AG20443 (cell line): ENCODE data around the gene RNF44.

Experiments used
- DNase-seq: peaks from one replicate; pipeline ENCODE4 v3.0.0; 2012; ENCODE audit warnings: low spot score, mixed read lengths

Gene RNF44

DNA sequence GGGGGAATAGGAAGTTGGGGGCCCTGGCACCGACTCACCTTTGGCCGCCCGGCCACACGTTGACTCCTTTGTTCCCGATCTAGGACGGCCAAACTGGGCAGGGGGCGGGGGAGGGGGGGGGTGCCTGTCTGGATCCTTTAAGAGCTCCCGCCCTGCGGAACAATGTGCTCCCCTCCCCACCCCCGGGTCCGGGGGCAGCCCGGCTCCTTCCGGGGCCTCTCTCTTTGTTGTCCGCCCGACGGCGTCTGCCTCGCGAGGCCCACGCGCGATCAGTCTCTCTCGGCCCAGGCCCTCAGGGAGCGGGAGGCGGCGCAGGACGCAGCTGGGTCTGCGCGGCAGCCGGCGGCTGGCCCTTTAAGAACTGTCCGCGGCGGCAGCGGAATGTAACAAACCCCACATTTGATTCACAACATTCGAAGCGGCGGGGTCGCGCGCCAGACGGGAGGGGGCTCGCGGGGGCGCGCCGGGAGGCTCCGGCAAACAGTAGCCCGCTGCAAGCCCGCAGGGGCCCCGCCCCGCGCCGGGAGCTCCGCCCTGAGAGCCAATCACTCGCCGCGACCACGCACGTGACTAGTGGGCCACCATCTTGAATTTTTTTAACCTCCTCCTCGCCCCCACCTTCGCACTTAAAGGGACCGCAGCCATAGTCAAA is at the start of gene RNF44:
TSS of gene RNF44 (minus strand) at position 501 of the 652 bp plus-strand sequence. CDS start 4,930 bp downstream, outside the sequence.
- DNase-seq: peak; percentile 97

DNA sequence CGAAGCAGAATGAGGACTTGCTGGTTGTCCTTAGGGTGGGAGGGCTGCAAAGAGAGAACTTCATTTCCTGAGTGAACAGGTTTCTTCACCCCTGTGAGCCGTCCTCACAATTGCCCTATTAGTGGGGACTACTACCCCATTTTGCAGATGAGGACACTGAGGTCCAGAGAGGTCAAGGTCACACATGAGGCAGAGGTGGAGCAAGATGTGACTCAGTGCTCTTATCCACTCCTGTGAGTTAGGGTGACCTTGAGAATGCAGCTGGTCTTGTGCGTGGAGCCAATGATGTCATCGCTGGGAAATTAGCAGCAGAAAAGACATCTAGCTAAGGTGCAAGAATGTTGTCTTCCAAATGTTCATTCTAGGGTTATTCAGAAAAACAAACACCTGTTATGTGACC is 45.9 kb upstream of the RNF44 start:
- no peak for DNase-seq

DNA sequence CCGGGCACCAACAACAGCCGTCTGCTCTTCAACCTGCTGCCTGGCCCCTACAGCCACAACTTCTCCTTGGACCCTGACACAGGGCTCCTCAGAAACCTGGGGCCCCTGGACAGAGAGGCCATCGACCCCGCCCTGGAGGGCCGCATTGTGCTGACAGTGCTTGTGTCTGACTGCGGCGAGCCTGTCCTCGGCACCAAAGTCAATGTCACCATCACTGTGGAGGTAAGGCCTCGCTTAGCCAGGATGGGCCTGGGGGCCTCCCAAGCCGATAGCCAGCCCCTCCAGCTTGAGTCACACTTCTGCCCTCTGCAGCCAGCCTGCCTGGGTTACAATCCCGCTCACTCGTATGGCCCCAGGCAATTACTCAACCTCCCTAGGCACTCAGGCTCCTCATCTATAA is 44.2 kb upstream of the RNF44 start:
- DNase-seq: no peak

DNA sequence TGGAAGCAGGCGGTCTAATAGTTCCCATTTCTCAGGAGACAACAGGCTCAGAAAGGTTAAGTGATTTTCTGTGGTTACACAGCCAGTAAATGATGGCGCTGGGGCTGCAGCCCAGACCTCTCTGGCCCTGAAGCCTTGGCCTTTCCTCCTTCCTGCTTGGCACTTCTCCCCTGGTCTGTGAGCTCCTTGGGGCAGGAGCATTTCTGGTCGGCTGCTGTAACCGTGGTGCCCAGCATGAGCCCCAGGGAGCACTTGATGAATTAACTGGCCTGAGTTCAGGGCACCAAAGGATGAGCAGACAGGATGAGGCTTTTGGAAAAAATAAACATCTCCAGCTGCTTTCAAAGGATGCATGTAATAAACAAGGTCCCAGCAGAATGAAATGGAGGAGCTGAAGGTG is 42.1 kb upstream of the RNF44 start:
- DNase-seq: no peak

DNA sequence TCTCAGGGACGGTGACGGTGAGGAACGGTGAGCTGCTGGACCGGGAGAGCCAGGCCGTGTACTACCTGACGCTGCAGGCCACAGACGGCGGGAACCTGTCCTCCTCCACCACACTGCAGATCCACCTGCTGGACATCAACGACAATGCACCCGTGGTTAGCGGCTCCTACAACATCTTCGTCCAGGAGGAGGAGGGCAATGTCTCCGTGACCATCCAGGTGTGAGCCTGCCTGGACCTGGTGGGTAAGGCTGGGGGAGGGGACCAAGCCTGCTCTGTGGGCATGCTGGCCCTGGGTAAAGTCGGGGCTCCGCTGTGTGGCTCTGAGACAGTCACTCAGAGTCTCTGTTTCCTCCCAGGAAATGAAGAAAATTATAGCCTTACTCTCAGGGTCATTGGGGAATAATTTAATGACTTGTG is 41.2 kb upstream of the RNF44 start:
- DNase-seq: peak; percentile 59

DNA sequence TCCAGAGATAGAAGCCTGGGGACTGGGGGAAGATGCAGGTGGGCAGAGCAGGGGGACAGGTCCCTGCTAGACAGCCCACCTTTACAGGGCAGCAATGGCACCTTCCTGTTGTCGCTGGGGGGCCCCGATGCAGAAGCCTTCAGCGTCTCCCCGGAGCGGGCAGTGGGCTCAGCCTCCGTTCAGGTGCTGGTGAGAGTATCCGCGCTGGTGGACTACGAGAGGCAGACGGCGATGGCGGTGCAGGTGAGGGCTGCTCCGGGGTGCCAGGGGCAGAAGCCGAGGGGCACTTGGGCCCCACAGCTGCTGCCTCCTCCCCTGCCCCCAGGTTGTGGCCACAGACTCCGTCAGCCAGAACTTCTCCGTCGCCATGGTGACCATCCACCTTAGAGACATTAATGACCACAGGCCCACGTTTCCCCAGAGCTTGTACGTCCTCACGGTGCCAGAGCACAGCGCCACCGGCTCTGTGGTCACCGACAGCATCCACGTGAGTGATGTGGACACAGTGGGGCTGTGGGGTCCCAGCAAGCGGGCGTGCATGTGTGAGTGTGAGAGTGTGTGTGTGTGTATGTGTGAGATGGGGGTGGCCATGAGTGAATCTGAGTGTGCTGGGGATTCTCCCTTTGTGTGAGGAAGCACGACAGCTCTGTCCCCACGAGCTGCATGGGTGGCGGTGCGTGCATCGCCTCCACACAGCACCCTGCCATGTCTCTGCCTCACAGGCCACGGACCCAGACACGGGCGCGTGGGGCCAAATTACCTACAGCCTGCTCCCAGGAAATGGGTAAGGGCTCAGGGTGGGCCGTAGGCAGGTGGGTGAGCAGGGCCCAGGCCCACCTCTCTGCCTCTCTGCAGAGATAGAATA is 40.3 kb upstream of the RNF44 start:
- no peak for DNase-seq

DNA sequence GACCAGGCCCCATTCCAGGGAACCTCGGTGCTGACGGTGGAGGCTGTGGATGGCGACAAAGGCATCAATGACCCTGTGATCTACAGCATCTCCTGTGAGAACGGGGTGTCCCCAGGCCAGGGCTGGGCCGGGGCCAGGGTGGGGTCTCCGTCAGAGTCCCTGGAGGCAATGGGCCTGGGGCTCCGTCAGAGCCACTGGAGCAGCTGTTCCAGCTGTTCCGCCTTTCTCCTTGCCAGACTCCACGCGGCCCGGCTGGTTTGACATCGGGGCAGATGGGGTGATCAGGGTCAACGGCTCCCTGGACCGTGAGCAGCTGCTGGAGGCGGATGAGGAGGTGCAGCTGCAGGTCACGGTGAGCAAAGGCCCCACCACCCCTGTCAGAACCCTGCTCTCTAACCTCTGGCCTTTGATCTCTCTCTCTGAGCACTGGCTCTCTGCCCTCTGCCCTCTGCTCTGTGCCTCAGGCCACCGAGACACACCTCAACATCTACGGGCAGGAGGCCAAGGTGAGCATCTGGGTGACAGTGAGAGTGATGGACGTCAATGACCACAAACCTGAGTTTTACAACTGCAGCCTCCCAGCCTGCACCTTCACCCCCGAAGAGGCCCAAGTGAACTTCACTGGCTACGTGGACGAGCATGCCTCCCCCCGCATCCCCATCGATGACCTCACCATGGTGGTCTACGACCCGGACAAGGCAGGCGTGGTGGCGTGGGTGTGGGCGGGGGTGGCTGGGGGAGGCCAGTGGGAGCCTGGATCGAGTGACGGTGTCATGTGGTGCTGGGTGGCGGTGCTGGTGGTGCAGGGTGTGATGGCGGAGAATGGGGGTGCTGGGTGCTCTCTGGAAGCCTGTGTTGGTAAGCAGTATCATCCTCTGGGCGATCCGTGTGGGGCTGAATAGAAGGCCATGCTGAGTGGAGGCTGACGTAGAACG is 38.6 kb upstream of the RNF44 start:
- DNase-seq: no peak

DNA sequence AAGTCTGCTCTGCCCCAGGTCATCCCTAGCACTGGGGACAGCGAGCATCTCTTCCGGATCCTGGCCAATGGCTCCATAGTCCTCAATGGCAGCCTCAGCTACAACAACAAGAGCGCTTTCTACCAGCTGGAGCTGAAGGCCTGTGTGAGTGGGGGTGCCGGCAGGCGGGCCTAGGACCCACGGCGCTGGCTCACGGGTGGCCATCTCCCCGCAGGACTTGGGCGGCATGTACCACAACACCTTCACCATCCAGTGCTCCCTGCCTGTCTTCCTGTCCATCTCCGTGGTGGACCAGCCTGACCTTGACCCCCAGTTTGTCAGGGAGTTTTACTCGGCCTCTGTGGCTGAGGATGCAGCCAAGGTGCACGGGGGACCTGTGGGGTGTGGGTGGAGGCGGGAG is 37.9 kb upstream of the RNF44 start:
- no peak for DNase-seq

DNA sequence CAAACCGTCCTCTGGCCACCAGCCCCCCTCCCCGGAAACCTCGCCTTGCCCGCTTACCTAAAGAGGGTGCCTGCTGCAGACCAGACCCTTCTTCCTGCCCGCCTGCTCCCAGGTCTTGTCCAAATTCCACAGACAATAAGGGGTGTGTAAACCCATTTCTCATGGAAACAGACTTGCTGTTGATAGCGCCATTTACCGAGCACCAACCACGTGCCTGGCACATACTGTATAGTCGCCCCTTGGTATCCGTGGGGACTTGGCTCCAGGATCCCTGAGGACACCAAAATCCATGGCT is 37.0 kb upstream of the RNF44 start:
- DNase-seq: no peak

DNA sequence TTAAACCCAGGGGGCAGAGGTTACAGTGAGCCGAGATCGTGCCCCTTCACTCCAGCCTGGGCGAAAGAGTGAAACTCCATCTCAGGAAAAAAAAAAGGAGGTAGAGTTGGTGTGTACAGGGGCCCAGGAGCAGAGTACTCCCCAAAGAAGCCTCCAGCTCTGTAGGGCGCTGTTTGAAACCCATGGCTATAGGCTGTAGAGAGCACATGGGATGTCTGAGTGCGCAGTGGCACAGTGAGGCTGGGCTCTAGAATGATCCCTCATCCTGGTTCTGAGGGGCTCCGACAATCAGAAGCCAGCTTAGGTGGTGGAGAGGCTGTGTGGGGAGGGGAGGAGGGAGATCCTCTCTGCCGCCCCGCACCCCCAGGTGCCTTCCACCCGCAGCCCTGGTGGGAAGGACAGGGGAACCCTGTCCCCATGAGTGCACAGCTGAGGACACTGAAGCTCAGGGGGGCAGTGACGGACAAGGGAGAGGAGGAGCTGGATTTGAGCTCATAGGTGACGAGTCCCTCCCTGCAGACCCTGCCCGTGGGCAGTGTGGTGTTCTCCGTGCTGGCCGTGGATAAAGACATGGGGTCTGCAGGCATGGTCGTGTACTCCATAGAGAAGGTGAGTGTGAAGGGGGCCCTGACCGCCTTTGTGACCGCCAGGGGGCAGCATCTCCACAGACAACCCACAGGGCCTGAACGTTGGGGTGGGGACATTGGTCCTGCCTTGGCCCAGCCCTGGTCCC is 36.5 kb upstream of the RNF44 start:
- peak; percentile 84 for DNase-seq

DNA sequence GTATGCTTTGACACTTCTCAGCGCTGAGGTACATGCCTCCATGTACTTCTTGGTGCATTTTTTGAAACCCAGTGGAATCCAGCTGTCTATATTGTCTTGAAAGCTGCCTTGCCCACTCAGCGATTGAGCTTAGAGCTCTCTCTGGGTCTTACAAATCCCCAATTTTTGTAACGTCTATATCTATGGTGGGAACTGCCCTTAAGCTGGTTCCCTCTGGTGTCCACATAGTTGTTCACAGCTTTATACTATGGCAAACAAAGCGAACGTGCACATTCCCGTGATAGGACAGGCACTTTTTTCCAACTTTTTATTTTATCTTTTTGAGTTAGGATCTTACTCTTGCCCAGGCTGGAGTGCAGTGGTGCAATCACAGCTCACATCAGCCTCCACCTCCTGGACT is 32.8 kb upstream of the RNF44 start:
- no peak for DNase-seq

DNA sequence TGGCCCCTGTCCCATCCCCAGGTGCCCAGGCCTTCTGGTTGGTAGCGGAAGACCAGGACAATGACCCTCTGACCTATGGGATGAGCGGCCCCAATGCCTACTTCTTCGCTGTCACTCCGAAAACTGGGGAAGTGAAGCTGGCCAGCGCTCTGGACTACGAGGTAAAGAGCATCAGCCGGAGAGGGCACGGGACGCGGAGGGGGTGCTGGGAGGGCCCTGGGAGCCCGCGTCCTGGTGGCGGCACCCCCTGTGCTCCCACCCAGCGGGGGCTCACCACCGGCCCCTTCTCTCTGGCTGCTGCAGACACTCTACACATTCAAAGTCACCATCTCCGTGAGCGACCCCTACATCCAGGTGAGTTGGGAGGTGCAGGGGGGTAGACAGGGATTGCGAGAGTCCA is 31.5 kb upstream of the RNF44 start:
- no peak for DNase-seq

DNA sequence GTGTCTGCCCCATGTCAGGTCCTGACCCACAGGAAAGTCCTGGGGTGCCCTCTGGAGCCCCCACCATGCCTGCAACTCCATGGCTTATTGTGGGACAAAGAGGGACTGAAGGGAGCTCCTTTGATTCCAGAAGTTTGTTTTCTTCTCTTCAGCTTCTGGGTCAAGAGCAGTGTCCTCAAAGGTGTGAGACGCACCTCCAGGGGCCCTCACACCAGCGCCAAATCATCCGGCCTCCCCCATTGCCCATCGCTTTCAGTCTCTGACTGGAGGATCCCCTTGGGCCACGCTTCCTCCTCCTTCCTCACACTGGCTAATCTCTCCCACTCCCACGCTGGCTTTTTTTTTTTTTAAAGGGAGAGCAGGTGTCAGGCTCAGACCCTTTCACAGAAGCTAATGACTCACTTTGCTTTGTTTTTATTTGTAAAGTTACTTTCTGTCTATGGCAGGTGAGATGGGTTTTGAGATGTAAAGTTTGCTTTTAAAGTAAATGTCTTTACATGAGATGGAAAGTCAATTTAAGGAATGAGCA is 28.6 kb upstream of the RNF44 start:
- no peak for DNase-seq

DNA sequence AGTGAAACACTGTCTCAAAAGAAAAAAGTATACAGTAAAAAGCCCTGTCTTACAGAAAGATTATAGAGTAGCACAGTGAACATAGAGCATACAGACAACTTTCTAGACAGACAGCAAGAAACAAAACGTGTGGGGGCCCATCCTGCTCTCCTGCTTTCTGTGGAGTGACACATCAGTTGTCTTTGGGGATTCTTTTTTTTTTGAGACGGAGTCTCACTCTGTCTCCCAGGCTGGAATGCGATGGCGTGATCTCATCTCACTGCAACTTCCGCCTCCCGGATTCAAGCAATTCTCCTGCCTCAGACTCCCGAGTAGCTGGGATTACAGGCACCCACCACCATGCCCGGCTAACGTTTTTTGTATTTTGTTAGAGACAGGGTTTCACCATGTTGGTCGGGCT is 26.8 kb upstream of the RNF44 start:
- DNase-seq: no peak

DNA sequence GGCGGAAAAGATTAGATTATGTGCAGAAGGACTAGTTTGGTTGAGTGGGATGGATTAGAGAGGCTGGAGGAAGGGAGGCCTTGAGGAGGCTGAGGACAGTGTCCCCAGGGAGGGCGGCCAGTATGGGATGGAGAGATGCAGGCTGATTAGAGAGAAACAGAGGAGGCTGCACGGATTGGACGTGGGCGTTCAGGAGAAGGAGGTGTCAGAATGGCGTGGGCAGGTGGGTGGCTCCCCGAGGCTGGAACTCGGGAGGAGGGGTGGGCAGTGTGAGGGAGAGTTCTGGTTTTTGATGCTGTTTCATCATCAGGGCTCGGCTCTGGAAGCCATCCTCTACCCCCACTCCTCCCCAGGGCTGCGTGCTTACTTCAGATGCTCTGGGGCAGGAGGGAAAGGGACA is 25.0 kb upstream of the RNF44 start:
- DNase-seq: no peak

DNA sequence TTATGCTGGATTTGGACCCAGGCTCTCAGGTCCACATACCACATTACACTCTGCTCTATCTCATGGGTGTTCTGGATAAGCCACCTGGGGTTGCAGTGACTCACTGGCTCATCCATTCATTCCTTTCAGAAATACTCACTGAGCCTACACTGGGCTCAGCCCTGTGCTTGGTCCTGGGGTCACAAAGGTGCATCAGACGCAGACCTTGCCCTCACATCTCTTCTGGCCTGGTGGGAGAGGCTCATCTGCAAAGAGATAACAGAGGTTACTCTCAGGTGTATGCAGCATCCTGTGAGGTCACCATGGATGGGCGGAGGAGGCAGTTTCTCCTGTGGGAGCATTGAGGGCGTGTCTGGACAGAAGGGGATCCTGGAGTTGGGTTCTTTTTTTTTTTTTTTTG is 24.1 kb upstream of the RNF44 start:
- no peak for DNase-seq

DNA sequence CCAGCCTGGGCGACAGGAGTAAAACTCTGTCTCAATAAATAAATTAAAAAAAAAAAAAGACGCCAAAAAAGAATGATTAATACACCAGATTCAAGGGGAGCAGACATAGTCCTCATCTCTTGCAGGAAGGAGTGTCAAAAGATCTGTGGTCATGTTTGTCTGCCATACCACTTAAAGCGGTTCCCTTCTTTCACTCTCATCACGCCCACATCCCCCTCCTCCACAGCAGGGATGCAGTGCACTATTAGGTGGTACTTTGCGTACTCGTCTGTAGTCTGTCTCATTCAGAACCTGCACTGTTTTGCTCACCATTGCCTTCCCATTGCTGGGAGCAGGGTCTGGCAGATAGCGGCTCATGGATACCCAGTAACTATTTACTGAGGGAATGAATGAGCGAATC is 23.2 kb upstream of the RNF44 start:
- no peak for DNase-seq

DNA sequence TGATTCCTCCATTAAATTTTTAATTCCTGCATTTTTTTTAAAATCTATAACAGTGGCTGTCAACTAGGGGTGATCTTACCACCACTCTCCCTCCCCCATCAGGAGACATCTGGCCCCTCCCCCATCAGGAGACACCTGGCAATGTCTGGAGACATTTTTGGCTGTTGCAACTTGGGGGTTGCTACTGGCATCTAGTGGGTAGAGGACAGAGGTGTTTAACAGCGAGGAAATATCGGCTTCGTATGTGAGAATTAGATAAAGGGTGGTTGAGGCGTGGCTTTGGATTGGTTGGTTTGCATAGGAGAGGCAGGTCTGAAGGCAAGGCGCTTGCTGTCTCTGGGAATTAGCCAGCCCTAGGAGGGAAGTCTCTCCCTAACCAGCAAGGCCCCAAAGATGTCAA is 22.5 kb upstream of the RNF44 start:
- DNase-seq: no peak

DNA sequence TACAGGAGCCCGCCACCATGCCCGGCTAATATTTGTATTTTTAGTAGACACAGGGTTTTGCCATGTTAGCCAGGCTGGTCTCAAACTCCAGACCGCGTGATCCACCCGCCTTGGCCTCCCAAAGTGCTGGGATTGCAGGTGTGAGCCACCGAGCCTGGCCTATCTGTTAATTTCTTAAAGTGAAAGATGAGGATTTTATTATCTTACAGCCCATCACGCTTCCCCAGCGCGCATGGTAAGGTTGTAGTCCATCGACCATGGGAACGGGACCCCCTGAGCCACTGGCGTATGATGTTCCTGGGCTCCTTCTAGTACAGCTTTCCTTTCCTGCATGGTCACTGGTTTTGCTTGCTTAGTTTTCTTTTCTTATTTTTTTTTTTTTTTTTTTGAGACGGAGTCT is 20.6 kb upstream of the RNF44 start:
- no peak for DNase-seq

DNA sequence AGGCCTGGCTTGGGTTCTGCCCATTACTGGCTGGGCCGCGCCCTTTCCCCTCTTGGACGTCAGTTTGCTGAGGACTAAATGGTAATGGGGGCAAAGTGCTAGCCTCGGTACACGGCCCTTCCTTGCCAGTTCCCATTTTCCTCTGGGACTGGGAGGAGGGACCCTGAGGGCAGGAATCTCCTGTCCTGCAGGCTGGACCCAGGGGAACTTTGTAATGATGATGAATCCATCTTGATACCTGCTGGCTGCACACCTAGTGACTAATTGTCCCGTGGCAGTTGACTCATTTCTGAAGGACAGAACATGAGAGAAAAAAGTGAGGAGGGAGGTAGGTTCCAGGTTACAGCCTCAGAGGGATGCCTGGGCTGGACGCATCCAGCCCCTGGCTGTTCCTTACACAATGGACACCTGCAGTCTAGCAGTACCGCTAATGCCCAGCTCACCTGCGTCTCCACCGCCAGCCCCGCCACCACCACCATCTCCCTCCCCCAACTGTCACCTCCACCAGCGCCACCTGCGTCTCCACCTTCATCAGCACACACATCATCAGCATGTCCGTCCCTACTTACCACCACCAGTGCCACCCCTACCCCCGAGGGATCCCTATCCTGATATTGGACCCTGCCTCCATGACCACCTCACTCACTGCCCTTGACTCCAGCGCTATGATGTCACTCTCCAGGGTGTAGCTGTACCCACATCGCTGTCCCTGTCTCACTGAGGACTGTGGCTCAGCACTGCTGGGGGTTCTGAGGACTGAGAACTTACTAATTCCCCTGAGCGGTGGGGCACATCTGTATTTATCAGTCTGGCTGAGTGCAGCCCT is 16.3 kb upstream of the RNF44 start:
- DNase-seq: no peak

DNA sequence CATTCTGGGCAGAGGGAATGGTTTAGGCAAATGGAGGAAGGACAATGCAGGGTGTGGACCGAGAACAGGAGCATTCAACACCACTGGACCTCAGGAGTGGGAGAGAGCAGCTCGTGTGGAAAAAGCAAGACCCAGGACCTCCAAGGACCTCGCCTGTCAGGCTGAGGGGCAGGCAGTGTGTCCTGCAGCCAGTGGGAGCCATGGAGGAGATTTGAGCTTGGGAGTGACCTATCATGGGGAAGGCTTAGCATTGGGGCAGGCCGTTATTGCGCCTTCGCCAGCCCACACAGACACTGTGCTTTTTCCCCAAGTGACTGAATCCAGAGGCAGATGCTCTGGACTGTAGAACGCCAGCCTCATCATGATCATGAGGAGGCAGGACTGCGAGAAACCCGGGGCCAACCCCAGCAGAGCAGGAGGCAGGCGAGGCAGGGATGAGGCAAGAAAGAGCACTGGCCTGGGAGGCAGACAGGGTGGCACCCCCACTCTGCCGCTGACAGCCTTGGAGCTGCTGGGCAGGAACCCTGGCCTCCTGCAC is 15.2 kb upstream of the RNF44 start:
- DNase-seq: no peak
